ENCODE results near the gene NFATC3.

Gene NFATC3

GRCh38 chr16:68190736-68191510, 105.8 kb downstream of the NFATC3 start:
- no peak for DNase-seq

- no peak for DNase-seq
Observed at GRCh38 chr16:68194251-68194650, 109.1 kb downstream of the NFATC3 start.

GRCh38 chr16:68197250-68197649, 112.1 kb downstream of the NFATC3 start:
- DNase-seq: no peak

- no peak for DNase-seq
Observed at GRCh38 chr16:68200088-68200783, 115.1 kb downstream of the NFATC3 start.

GRCh38 chr16:68202091-68202519, 116.9 kb downstream of the NFATC3 start:
- no peak for DNase-seq

- DNase-seq: no peak
Observed at GRCh38 chr16:68206245-68206644, 121.1 kb downstream of the NFATC3 start.

GRCh38 chr16:68214726-68215125, 129.6 kb downstream of the NFATC3 start:
- DNase-seq: no peak

- DNase-seq: no peak
Observed at GRCh38 chr16:68215302-68215701, 130.1 kb downstream of the NFATC3 start.

- DNase-seq: no peak
Observed at GRCh38 chr16:68216240-68216639, 131.1 kb downstream of the NFATC3 start.

- no peak for DNase-seq
Observed at GRCh38 chr16:68217506-68217905, 132.3 kb downstream of the NFATC3 start.

- DNase-seq: no peak
Observed at GRCh38 chr16:68219725-68220351, 134.7 kb downstream of the NFATC3 start.

- no peak for DNase-seq
Observed at GRCh38 chr16:68223072-68223471, 137.9 kb downstream of the NFATC3 start.

GRCh38 chr16:68226116-68226515, 140.9 kb downstream of the NFATC3 start:
- DNase-seq: no peak

GRCh38 chr16:68227183-68227793, 142.1 kb downstream of the NFATC3 start:
- no peak for DNase-seq

- DNase-seq: no peak
Observed at GRCh38 chr16:68227850-68228553, 142.8 kb downstream of the NFATC3 start.

GRCh38 chr16:68228652-68229051, 143.5 kb downstream of the NFATC3 start:
- DNase-seq: no peak

GRCh38 chr16:68229431-68230175, 144.4 kb downstream of the NFATC3 start:
- peak; percentile 61 for DNase-seq

GRCh38 chr16:68230176-68230571, 145.0 kb downstream of the NFATC3 start:
- no peak for DNase-seq

GRCh38 chr16:68230956-68231355, 145.8 kb downstream of the NFATC3 start:
- peak; percentile 10 for DNase-seq

- DNase-seq: no peak
Observed at GRCh38 chr16:68231384-68232136, 146.4 kb downstream of the NFATC3 start.

- DNase-seq: peak; percentile 22
Observed at GRCh38 chr16:68232335-68232734, 147.2 kb downstream of the NFATC3 start.
